ENCODE measurements around the gene GRID2. TPM values are rescaled to one million over a fixed set of nuclear protein-coding genes. Genes with fewer than 3 reads are reported as not detected.

GRID2 gene
- total RNA-seq, 1 donor: not detected

DNA sequence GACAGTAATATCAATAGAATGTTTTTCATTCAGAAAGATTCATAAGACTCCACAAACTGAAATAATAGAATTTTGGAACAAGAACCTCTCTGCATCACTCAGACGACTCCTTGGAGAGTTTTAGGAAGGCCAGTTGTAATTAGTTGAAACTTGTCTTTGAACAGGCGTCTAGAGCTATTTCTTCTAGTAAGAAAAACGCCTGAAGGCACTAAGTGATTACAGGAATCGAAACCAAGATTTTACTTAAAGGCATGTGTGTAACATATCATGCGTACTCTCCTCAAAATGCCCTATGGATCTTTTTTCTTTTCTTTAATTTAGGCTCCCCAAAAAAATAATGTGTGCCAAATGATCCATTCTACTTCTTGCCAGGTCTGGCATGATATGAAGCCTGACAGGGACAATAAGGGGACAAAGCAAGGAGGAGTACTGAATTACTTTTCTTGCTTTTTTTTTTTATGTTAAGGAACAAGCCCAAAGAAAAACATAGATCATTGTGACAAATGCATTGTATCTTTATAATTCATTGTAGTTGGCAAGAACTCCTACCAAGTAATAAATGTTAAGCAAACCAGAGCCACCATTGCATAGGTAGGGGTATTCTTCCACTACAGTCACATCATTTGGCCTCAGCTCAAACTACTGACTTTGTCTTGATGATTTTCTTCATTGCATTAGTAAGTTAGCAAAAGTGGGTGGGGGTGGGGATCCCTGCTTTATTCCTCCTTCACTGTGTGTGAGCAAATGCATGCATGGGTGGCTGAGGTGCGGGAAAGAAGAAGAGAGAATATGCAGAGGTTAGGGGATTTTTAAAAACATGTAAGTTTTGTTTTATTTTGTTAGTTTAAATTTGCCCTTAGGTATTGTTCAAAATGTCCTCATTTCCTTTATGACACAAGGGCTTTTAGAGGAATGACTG lies 1444.9 kb downstream of the GRID2 start:
- TF ChIP-seq, protein P1, sequence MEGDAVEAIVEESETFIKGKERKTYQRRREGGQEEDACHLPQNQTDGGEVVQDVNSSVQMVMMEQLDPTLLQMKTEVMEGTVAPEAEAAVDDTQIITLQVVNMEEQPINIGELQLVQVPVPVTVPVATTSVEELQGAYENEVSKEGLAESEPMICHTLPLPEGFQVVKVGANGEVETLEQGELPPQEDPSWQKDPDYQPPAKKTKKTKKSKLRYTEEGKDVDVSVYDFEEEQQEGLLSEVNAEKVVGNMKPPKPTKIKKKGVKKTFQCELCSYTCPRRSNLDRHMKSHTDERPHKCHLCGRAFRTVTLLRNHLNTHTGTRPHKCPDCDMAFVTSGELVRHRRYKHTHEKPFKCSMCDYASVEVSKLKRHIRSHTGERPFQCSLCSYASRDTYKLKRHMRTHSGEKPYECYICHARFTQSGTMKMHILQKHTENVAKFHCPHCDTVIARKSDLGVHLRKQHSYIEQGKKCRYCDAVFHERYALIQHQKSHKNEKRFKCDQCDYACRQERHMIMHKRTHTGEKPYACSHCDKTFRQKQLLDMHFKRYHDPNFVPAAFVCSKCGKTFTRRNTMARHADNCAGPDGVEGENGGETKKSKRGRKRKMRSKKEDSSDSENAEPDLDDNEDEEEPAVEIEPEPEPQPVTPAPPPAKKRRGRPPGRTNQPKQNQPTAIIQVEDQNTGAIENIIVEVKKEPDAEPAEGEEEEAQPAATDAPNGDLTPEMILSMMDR (IDR thresholded peaks at IDR 0.05; ENCODE audit: insufficient read depth, low read depth, low read length): no peak
- no peak overlapping the region for H3K4me3 ChIP-seq (ENCODE audit: low read depth, low read length)
- no peak for DNase-seq (ENCODE audit: low read depth)

DNA sequence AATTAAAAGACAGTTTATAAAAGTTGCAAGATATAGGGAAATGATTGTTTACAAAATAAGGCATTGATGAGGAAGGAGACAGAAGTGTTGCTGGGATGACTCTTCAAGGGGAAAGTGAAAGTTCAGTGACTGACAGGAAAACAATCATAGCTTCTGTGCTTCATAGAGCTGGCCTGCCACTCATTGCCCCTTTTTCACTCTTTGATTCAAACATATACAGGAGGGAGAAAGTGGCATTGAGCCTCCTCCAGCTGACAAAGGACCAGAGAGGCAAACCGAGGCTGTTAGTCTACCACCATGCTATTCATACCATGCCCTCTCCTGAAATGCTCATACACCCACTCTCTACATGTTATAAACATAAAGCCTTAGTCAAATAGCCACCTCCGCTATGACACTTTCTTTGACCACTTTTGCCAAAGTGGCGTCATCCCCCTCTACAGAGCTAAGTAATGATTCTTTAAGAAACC lies 1445.6 kb downstream of the GRID2 start:
- no peak for DNase-seq (ENCODE audit: low read depth)
- TF ChIP-seq, protein P1 (IDR thresholded peaks at IDR 0.05; ENCODE audit: insufficient read depth, low read depth, low read length): no peak
- H3K4me3 ChIP-seq (ENCODE audit: low read depth, low read length): no peak overlapping the region

DNA sequence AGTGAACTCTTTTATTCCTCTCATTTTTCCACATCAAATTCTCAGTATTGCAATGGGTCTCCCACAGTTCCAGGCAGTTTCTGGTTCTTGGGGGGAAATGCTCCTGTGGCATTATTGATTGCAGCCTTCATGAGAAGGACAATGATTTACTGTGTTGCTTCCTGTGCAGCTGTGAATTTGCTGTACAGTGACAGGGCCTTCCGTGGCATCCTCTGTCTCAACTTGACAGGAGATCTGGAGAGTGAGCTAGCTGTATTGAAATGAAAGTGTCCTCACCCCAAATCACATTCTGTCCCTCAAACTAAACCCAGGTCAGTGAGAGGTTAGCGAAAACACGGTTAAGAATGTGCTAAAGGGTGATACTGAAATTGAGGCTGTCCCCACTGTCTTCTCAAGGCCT lies 1447.6 kb downstream of the GRID2 start:
- DNase-seq (ENCODE audit: low read depth): no peak
- TF ChIP-seq, protein P1 (IDR thresholded peaks at IDR 0.05; ENCODE audit: insufficient read depth, low read depth, low read length): no peak
- H3K4me3 ChIP-seq (ENCODE audit: low read depth, low read length): no peak overlapping the region

DNA sequence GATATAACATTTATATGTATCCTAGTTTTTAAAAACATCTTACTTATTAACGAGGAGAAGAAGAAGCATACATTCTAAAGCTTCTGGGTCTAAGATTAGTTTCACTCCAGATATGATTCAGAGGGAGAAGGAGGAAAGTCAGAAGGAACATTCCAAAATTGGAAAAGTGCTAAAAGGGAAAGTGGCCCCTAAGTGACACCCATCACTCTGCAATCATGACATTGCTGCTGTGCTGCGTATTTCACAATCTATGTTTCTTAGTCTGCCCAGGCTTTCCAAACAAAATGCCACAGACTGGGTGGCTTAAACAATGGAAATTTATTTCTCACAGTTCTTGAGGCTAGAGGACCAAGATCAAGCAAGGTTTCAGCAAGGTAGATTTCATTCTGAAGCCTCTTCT lies 1452.3 kb downstream of the GRID2 start:
- no peak for DNase-seq (ENCODE audit: low read depth)
- no peak overlapping the region for H3K4me3 ChIP-seq (ENCODE audit: low read depth, low read length)
- TF ChIP-seq, protein P1 (IDR thresholded peaks at IDR 0.05; ENCODE audit: insufficient read depth, low read depth, low read length): no peak

DNA sequence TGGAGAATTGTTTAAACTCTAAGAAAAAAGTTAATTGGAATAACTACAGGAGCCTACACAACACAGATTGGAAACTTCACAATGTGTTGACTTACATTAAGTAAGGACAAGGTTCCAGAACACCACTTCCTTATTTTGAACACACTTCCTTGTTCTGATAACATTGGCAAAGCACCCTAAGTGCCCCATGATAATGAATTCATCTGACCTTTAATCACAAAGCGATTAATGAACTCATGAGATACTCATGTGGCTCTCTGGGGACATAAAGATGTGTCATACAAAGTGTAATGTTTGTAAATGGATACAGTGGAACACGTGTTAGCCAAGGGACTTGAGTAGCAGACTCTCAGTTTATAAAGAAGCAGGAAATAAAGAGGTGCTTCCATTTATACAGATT lies 1455.7 kb downstream of the GRID2 start:
- no peak overlapping the region for H3K4me3 ChIP-seq (ENCODE audit: low read depth, low read length)
- TF ChIP-seq, protein P1 (IDR thresholded peaks at IDR 0.05; ENCODE audit: insufficient read depth, low read depth, low read length): no peak
- no peak for DNase-seq (ENCODE audit: low read depth)

DNA sequence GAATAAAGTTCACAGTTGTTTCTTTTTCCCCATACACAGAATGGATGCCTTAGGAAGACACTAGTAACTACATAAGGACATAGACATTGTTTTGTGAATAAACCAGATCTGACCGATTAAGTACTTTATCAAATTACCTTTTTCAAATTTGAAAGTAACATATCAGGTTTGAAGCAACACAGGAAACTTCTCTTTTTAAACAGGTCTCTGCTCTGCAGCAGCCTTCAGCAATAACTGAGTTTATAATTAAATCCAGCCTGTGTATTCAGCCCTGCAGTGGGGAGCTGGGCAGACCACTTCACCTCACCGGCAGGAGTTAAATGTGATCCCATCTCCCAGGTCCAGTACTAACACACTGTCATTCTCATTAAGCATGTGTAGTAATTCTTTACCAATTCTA lies 1456.5 kb downstream of the GRID2 start:
- TF ChIP-seq, protein P1 (IDR thresholded peaks at IDR 0.05; ENCODE audit: insufficient read depth, low read depth, low read length): no peak
- no peak for DNase-seq (ENCODE audit: low read depth)
- no peak overlapping the region for H3K4me3 ChIP-seq (ENCODE audit: low read depth, low read length)
